Lung (tissue), 12 donors: Measurements from ENCODE around the gene NAPB. TPM values are rescaled to one million over a fixed set of nuclear protein-coding genes. Genes with fewer than 3 reads are reported as not detected.

Experiments
- ATAC-seq: fragments of 200-7000 bp; cut with Tn5 transposase; one replicate; pipeline ENCODE4 v1.9.1; 2020; ENCODE audit warnings: moderate number of reproducible peaks; ENCODE audit not compliant: insufficient read depth, low FRiP score
- DNase-seq, 3 donors: peaks; one replicate each; pipeline ENCODE4 v3.0.0-alpha.2; 2013 to 2017
- H3K27ac ChIP-seq, 2 donors: one replicate each; pipeline ENCODE4 v1.5.1; 2013; ENCODE audit warnings: mild to moderate bottlenecking in 2 of 2, moderate library complexity in 2 of 2, control low read depth in 1 of 2, inconsistent platforms in 1 of 2, low read depth in 1 of 2, low read length in 1 of 2
- H3K27me3 ChIP-seq, 3 donors: one replicate each; pipeline ENCODE4 v1.5.1; 2013; ENCODE audit warnings: low read length in 2 of 3; ENCODE audit not compliant: control insufficient read depth in 3 of 3, insufficient read depth in 3 of 3
- H3K36me3 ChIP-seq, 4 donors: one replicate each; pipeline ENCODE4 v1.5.1; 2013; ENCODE audit warnings: low read length in 4 of 4, mild to moderate bottlenecking in 1 of 4, moderate library complexity in 1 of 4; ENCODE audit not compliant: control insufficient read depth in 4 of 4, insufficient read depth in 4 of 4
- H3K4me1 ChIP-seq, 5 donors: one replicate each; pipeline ENCODE4 v1.5.1; 2013; ENCODE audit warnings: low read length in 5 of 5, mild to moderate bottlenecking in 2 of 5, moderate library complexity in 1 of 5; ENCODE audit not compliant: control insufficient read depth in 5 of 5, insufficient read depth in 5 of 5
- H3K4me3 ChIP-seq: one replicate; pipeline ENCODE4 v1.5.1; 2013; ENCODE audit warnings: mild to moderate bottlenecking, control low read depth, moderate library complexity
- H3K9ac ChIP-seq, 2 donors: one replicate each; pipeline ENCODE4 v1.5.1; 2013; ENCODE audit warnings: low read length in 2 of 2, control low read depth in 1 of 2; ENCODE audit not compliant: insufficient read depth in 1 of 2
- H3K9me3 ChIP-seq, 4 donors: one replicate each; pipeline ENCODE4 v1.5.1; 2013; ENCODE audit warnings: low read length in 3 of 4, mild to moderate bottlenecking in 1 of 4, moderate library complexity in 1 of 4; ENCODE audit not compliant: control insufficient read depth in 4 of 4, insufficient read depth in 3 of 4
- CTCF ChIP-seq: IDR thresholded peaks from 2 replicates; pipeline ENCODE4 v1.5.1; 2012; ENCODE audit warnings: mild to moderate bottlenecking; ENCODE audit errors: control extremely low read depth, extremely low read depth
- WGBS, 2 donors: extraction: QIAGEN DNeasy Blood & Tissue Kit; methylation state at CpG; one replicate each; pipeline ENCODE4 v1.1.7; 2013; 5-methylcytosine and 5-hydroxymethylcytosine counted together
- polyA plus RNA-seq, 2 donors: library from polyadenylated mRNA; stranded (reverse); fragments of 200-250 nt; gene quantifications; one replicate each; pipeline ENCODE4 v1.2.1, GENCODE V29; 2013
- total RNA-seq, 2 donors: library from RNA; depleted of rRNA in 1 of 2; stranded (reverse); fragments of >200 nt in 1 of 2; gene quantifications; one replicate each; pipeline ENCODE4 v1.2.1, GENCODE V29; 2014 to 2021
- donor health status: control.
- donor health status: control.
- donor health status: Bipolar disorder and iron deficiency.
- donor health status: healthy.
- donor health status: DM: yes; HTN: yes; CAD: no.

Gene NAPB
- total and polyA plus RNA-seq, 4 donors, result 4.4 to 45.7 (median 6.9) TPM

DNA sequence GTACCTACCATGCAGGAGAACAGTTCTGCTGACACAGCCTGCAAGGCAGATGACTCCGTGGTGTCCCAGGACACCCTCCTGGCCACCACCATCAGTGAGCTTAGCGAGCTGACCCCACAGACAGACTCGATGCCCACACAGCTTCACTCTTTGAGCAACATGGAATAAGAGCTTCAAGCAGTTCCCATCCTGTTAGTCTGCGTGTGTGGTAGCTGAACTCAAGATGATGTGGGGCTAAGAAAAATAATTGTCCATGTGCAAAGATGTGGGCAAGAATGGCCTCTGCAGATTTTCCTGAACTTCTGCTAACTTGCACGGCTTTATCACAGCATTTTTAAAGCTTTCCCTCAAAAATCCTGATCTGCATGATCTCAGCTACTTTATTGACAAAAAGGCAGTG lies 51.0 kb downstream of the NAPB start:
- no peaks in the 10 kb centered on the region for H3K9me3 ChIP-seq
- H3K27ac ChIP-seq, result no peak overlapping the region
- whole genome bisulfite sequencing, 2 donors, result 95% methylated on average over 5 of the region's 5 CpGs
- DNase-seq (no peak), ATAC-seq (no peak)
- no peak overlapping the region for H3K9ac ChIP-seq
- no peak for TF ChIP-seq CTCF
- H3K36me3 ChIP-seq, result peaks cover 26 to 34% (median 30%) of the 10 kb centered on the region in 4 donors
- H3K27me3 ChIP-seq, result no peaks in the 10 kb centered on the region
- peaks cover 0 to 10% (median 4%) of the 10 kb centered on the region in 5 donors for H3K4me1 ChIP-seq
- H3K4me3 ChIP-seq, result no peak overlapping the region

DNA sequence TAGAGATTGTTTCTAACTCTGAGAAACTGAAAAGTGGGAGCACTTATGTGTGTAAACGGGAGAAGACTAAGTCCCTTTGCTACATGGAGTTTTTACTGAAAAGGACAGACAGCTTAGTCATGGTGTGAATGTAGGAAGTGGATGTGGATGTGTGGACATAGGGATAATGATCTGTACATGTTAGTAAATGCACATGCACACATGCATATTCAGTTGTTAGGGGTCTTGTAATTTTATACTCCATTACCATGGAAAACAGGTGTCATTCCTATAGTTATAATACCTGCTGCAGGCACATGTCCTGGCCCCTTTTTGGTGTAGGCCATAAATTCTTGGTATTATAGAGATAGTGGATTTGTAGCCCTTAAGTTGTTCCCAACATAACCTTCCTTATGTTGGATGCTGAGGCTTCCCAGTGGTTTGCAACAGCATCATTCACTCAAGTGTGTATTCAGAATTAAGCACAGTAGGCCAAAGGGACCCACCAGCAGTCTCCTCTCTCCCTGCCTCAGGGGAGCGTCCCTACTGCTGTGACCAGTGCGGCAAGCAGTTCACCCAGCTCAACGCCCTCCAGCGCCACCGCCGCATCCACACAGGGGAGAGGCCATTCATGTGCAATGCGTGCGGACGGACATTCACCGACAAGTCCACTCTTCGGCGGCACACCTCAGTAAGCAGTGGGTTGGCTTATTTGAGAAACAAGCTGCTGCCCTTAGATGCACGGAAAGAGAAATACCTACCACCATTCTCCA lies 52.0 kb downstream of the NAPB start:
- 94 to 96% methylated on average over 14 of the region's 14 CpGs for whole genome bisulfite sequencing, 2 donors
- H3K27ac ChIP-seq, result no peak overlapping the region
- peaks cover 30 to 38% (median 32%) of the 10 kb centered on the region in 4 donors for H3K36me3 ChIP-seq
- DNase-seq (no peak), ATAC-seq (no peak)
- peaks cover 0 to 13% (median 4%) of the 10 kb centered on the region in 5 donors for H3K4me1 ChIP-seq
- H3K9me3 ChIP-seq, result no peaks in the 10 kb centered on the region
- H3K4me3 ChIP-seq, result no peak overlapping the region
- TF ChIP-seq CTCF, result no peak
- H3K27me3 ChIP-seq, result no peaks in the 10 kb centered on the region
- no peak overlapping the region for H3K9ac ChIP-seq

DNA sequence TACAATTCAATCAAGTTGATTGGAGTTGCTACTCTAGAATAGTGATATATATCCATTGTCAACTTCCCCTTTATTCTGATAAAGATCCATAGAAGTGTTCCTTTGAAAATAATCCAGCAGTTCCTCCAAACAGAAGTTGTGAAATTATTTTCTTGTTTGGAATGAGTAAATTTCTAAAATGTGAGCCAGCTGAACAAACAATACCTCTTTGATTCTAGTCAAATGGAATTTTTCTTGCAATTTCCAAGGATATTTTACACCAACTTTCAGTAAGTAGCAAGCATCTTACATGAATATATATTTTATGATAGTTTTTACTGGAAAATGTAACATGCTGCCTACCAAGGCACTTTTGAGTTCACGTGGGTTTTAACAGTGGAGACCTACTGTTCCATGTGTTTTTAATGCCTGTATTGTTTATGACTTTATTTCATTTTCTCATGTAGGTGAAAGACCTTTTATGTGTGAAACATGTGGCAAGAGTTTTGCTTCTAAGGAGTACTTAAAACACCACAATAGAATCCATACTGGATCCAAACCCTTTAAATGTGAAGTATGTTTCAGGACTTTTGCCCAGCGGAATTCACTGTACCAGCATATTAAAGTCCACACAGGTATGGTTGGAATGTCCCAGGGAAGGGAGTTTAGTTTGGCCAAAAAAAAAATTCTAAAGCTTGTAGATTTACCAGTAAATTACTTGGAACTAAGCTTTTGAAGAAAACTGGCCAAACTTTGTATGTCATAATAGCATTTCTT lies 52.8 kb downstream of the NAPB start:
- DNase-seq, result no peak
- no peak for ATAC-seq
- Histone ChIP-seq H3K27me3 (no peaks in the 10 kb centered on the region), H3K36me3 (peaks cover 28 to 33% (median 31%) of the 10 kb centered on the region in 4 donors), H3K4me3 (no peak overlapping the region), H3K9ac (no peak overlapping the region), H3K4me1 (peaks cover 2 to 15% (median 5%) of the 10 kb centered on the region in 5 donors), H3K27ac (no peak overlapping the region), H3K9me3 (no peaks in the 10 kb centered on the region)
- no peak for TF ChIP-seq CTCF
- WGBS, 2 donors, result 89 to 94% methylated on average over 2 of the region's 2 CpGs
